SIG-M5 treated with dmso at 0.1 percent for 504 hours (cell line): ENCODE results near the gene UBAC1.
"Not testable (repeated sequence)": the region's sequence is repeated elsewhere in the genome, so short reads cannot be mapped to it uniquely, and the experiment has no call there.

Experiments used
- DNase-seq: peaks from one replicate; lab custom pipeline; 2025; ENCODE audit not compliant: unreplicated experiment; lab: John Stamatoyannopoulos, UW

UBAC1 gene

DNA sequence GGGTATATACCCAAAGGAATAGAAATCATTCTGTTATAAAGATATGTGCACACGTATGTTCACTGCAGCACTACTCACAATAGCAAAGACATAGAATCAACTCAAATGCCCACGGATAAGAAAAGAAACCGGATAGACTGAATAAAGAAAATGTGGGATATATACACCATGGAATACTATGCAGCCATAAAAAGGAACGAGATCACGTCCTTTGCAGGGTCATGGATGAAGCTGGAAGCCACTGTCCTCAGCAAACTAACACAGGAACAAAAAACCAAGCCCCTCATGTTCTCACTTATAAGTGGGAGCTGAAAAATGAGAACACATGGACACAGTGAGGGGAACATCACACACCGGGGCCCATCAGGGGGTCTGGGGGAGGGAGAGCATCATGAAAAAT, 17.6 kb downstream of the UBAC1 start:
- not testable (repeated sequence) for DNase-seq

DNA sequence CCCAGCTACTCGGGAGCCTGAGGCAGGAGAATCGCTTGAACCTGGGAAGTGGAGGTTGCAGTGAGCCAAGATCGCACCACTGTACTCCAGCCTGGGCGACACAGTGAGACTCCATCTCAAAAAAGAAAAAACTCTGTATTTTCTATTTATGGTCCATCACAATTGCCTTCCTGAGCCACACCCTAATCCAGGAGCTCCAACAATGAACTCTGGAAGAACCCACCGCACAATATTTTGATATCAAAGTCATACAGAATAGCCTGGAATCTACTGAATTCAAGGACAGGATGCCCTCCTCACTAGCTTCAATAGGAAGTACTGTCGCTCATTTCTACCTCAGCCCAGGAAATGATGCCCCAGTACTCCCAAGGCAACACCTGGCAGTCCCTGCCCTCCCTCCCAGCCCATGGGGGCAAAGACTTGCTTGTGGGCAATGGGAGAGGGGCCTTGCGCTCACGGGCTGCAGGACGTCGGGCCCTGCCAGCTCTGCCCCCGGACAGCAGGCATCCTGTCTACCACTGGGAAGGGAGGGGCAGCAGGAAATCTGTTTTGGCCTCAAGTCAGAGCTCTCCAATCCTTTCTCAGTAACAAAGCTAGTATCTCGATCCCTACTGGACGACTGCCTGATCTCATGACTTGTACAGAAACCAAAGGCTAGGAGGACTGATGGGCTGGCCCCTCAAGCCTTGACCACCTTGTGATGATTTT, 19.7 kb downstream of the UBAC1 start:
- no peak for DNase-seq

- no peak for DNase-seq
Measured at GRCh38 chr9:135939351-135940265, 21.6 kb downstream of the UBAC1 start.

DNA sequence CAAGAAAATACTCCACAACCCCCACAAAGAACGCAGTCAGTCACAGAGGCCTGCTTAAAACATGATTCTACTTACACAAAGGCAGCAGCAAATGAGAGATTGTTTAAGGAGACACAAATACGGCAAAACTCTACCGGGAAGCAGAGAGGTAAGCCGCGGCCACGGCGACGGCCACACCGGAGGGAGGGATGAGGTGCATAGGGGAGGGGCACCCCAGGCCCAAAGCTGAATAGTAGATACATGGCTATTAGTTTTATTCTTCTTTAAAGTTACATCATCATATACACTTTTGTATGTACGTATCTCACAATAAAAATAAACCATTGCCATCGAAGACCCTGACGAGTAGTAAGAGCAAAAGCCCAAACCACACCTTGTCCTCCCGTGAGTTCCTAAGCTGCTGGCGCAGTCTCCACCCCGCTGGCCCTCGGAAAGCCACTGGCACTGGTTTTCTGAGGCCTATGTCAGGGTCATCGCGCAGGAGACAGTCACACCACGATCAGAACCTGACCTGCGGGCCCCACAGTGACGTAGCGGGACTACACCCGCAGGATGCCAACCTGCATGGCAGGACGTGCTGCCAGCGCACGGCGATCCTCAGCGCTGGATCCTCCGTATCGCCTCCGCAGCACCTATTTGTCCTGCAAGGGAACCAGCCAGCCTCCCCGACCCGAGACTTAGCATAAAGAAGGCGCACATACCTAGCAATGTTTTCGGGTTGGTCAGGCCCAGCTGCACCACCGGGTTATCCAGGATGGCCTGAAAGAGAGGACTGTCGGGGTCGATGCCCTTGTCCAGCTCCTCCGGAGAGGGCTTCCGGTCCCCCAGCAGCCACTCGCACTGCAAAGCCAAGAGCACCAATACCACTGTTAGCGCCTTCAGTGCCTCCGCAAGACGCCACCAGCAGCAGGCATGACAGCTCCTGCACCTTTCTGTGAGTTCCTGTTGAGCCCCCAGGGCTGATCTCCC, 23.4 kb downstream of the UBAC1 start:
- no peak for DNase-seq

- DNase-seq = no peak
Measured at GRCh38 chr9:135933114-135933513, 28.1 kb downstream of the UBAC1 start.

- DNase-seq = no peak
Measured at GRCh38 chr9:135932656-135933055, 28.5 kb downstream of the UBAC1 start.

DNA sequence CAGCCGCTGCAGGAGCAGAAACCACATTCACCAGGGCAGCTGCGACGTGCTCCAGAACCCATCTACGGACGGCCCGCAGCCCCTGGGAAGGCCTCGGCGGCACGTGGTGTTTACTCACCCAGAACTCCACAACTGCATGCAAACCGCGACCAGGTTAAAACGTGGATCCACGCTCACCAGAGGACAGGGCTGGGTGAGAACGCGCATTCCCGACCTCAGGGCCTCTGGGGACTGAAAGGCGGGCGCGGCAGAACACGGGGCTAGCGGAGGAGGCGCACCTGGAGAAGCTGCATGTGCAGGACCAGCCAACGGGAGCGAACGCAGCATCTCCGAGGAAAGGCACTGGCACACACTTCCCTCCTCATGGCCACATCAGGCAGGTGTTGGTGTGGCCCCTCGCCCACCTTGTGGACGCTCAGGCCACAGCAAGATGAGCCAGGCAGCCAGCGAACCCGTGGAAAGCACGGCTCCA, 29.8 kb downstream of the UBAC1 start:
- no peak for DNase-seq

GRCh38 chr9:135930446-135931345, 30.5 kb downstream of the UBAC1 start:
- DNase-seq = no peak

- no peak for DNase-seq
Measured at GRCh38 chr9:135929656-135930445, 31.3 kb downstream of the UBAC1 start.

GRCh38 chr9:135928731-135929655, 32.2 kb downstream of the UBAC1 start:
- no peak for DNase-seq

- no peak for DNase-seq
Measured at GRCh38 chr9:135928074-135928730, 33.0 kb downstream of the UBAC1 start.

- DNase-seq = no peak
Measured at GRCh38 chr9:135927195-135928013, 33.8 kb downstream of the UBAC1 start.

DNA sequence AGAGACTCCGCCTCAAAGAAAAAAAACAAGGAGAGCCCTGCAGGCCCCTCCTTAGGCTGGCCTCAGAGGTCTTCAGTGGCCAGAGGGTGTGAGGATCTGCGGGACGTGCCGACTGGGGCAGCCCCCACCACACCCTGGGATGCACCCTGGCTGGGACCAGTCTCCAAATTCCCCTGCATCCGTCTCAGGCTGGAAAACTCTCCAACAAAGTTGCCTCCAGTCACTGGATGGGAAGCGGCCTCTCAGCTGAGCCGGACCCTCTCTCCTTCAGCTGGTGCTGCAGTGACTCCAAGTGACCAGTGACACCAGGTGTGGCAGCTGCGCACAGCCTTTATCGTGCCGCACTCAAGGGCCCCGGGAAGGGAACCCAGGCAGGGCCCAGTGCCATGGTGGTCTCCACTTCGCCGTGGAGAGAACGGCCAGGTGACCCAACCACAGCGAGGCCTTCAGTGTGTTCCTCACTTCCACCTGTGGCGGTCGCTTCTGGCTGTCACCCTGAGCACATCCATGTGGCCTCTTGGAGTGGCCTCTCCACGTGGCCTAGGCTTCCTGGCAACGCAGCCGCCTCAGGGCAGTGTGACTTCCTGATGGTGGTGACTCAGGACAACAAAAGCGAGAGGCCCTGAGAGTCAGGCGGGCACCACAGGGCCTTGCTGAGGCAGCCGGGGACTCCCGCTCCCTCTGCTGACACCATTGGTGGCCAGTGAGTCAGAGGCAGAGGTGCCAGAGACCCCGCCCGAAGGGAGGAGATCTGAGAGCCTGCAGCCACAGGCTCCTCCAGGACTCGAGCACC, 34.6 kb downstream of the UBAC1 start:
- peak; percentile 5 for DNase-seq

- DNase-seq = no peak
Measured at GRCh38 chr9:135925496-135926133, 35.6 kb downstream of the UBAC1 start.

DNA sequence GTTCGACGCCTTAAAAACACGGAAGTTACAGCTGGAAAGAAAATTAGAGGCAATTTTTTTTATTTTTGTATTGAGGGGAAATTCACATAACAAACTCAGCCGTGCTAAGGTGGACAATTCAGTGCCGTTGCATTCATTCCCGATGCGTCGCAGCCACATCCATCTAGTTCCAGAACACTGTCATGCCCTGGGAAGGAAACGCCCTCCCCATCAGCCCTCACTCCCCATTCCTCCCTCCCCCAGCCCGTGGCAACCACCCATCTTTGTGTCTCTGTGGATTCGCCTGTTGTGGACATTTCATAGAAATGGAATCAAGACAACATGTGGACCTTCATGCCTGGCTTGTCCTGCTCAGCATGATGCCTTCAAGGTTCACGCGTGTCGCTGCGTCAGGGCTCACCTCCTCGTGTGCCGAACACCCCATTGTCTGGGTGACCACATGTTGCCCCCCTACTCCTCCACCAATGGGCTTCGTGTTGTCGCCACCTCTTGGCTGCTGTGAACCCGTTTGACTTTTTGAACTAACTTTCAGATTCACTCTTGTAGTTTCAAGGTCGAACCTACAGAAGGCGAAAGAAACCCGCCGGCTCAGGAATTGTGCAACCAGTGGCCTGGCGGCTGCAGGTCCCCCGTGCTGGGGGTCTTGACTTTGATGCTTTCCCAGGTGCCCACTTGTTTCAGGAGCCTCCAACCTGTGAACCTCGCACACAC, 36.4 kb downstream of the UBAC1 start:
- no peak for DNase-seq
